Liver (tissue), 9 donors: ENCODE results near the gene MYO18A. TPM values are rescaled to one million over a fixed set of nuclear protein-coding genes. Genes with fewer than 3 reads are reported as not detected.

Source experiments
- DNase-seq: peaks from one replicate; pipeline ENCODE4 v3.0.0-alpha.2; 2017; ENCODE audit warnings: low spot score
- H3K27ac ChIP-seq, 2 donors: one replicate each; pipeline ENCODE4 v1.7.0; 2013; ENCODE audit warnings: inconsistent platforms in 2 of 2, low read length in 2 of 2, control low read depth in 1 of 2, low read depth in 1 of 2, mild to moderate bottlenecking in 1 of 2
- H3K27me3 ChIP-seq, 4 donors: one replicate each; pipeline versions ENCODE4 v1.6.1 to v1.7.0; 2013; ENCODE audit warnings: low read length in 3 of 4, inconsistent platforms in 1 of 4, mild to moderate bottlenecking in 1 of 4, moderate library complexity in 1 of 4; ENCODE audit not compliant: control insufficient read depth in 4 of 4, insufficient read depth in 4 of 4
- H3K36me3 ChIP-seq, 4 donors: one replicate each; pipeline versions ENCODE4 v1.6.1 to v1.7.0; 2013; ENCODE audit warnings: low read length in 3 of 4, mild to moderate bottlenecking in 3 of 4, low read depth in 1 of 4, moderate library complexity in 1 of 4; ENCODE audit not compliant: control insufficient read depth in 4 of 4, insufficient read depth in 3 of 4
- H3K4me1 ChIP-seq, 4 donors: one replicate each; pipeline versions ENCODE4 v1.6.1 to v1.7.0; 2013; ENCODE audit warnings: low read length in 3 of 4, mild to moderate bottlenecking in 3 of 4, moderate library complexity in 1 of 4; ENCODE audit not compliant: control insufficient read depth in 4 of 4, insufficient read depth in 4 of 4
- H3K4me3 ChIP-seq, 3 donors: one replicate each; pipeline versions ENCODE4 v1.6.1 to v1.7.0; 2013; ENCODE audit warnings: low read length in 3 of 3, control low read depth in 1 of 3, low read depth in 1 of 3, mild to moderate bottlenecking in 1 of 3
- H3K9ac ChIP-seq, 2 donors: one replicate each; pipeline ENCODE4 v1.7.0; 2013; ENCODE audit warnings: low read length in 2 of 2, mild to moderate bottlenecking in 2 of 2, moderate library complexity in 2 of 2, control low read depth in 1 of 2, low read depth in 1 of 2
- H3K9me3 ChIP-seq, 4 donors: one replicate each; pipeline versions ENCODE4 v1.6.1 to v1.7.0; 2013; ENCODE audit warnings: low read length in 3 of 4; ENCODE audit not compliant: control insufficient read depth in 4 of 4
- EGR1 ChIP-seq, 2 donors: IDR thresholded peaks; 2 replicates each; pipeline ENCODE4 v1.6.1; 2016 to 2018; ENCODE audit warnings: antibody characterized with exemption in 2 of 2, low read depth in 2 of 2
- FOXA1 ChIP-seq: IDR thresholded peaks from 2 replicates; pipeline ENCODE4 v1.6.1; 2016; ENCODE audit warnings: antibody characterized with exemption
- FOXA2 ChIP-seq: IDR thresholded peaks from 2 replicates; pipeline ENCODE4 v1.6.1; 2016; ENCODE audit warnings: antibody characterized with exemption
- GABPA ChIP-seq, 2 donors: IDR thresholded peaks in 1 of 2; conservative IDR thresholded peaks in 1 of 2; 2 replicates each; pipeline ENCODE4 v1.6.1; 2016; ENCODE audit warnings: antibody characterized with exemption in 2 of 2, mild to moderate bottlenecking in 1 of 2, moderate library complexity in 1 of 2
- HNF4A ChIP-seq, 2 donors: conservative IDR thresholded peaks; 2 replicates each; pipeline ENCODE4 v1.6.1; 2016; ENCODE audit warnings: antibody characterized with exemption in 2 of 2, mild to moderate bottlenecking in 2 of 2
- HNF4G ChIP-seq: IDR thresholded peaks from 2 replicates; pipeline ENCODE4 v1.6.1; 2016; ENCODE audit warnings: antibody characterized with exemption
- JUND ChIP-seq, 2 donors: IDR thresholded peaks; 2 replicates each; pipeline ENCODE4 v1.6.1; 2016; ENCODE audit warnings: antibody characterized with exemption in 2 of 2
- NR2F2 ChIP-seq: IDR thresholded peaks from 2 replicates; pipeline ENCODE4 v1.6.1; 2016; ENCODE audit warnings: antibody characterized with exemption
- RAD21 ChIP-seq, 2 donors: IDR thresholded peaks; 2 replicates each; pipeline ENCODE4 v1.6.1; 2016; ENCODE audit warnings: antibody characterized with exemption in 2 of 2, mild to moderate bottlenecking in 2 of 2
- RXRA ChIP-seq, 2 donors: IDR thresholded peaks; 2 replicates each; pipeline ENCODE4 v1.6.1; 2017 to 2018; ENCODE audit warnings: antibody characterized with exemption in 2 of 2, mild to moderate bottlenecking in 1 of 2
- SP1 ChIP-seq: IDR thresholded peaks from 2 replicates; pipeline ENCODE4 v1.6.1; 2018; ENCODE audit warnings: antibody characterized with exemption, mild to moderate bottlenecking
- TAF1 ChIP-seq: conservative IDR thresholded peaks from 2 replicates; pipeline ENCODE4 v1.6.1; 2016; ENCODE audit warnings: antibody characterized with exemption, mild to moderate bottlenecking
- YY1 ChIP-seq: IDR thresholded peaks from 2 replicates; pipeline ENCODE4 v1.6.1; 2016; ENCODE audit warnings: antibody characterized with exemption, mild to moderate bottlenecking
- WGBS: extraction: QIAGEN DNeasy Blood & Tissue Kit; methylation state at CpG from one replicate; pipeline ENCODE4 v1.1.7; 2013; 5-methylcytosine and 5-hydroxymethylcytosine counted together
- polyA plus RNA-seq, 2 donors: library from polyadenylated mRNA; stranded (reverse) in 1 of 2; unstranded in 1 of 2; fragments of 200-250 nt in 1 of 2; fragments of >200 nt in 1 of 2; fragmentation: Nextera tagmentation in 1 of 2; extraction: Ambion mirVana in 1 of 2; gene quantifications; one replicate each; pipeline versions ENCODE4 v1.2.1 to v1.2.3, GENCODE V29; 2013 to 2015
- total RNA-seq, 2 donors: library from RNA; depleted of rRNA; stranded (reverse); fragments of >200 nt; gene quantifications; one replicate each; pipeline ENCODE4 v1.2.3, GENCODE V29; 2014
- TF ChIP-seq, protein P1 (sequence below): fragments of 150-350 bp; IDR thresholded peaks from 2 replicates; pipeline ENCODE4 v1.5.1; 2017; ENCODE audit warnings: improper control_type of control experiment, low read depth, low read length; ENCODE audit not compliant: missing input control
- TF ChIP-seq, protein P2 (sequence below): IDR thresholded peaks from 2 replicates; pipeline ENCODE4 v1.6.1; 2016; ENCODE audit warnings: antibody characterized with exemption
- TF ChIP-seq, protein P3 (sequence below): IDR thresholded peaks from 2 replicates; pipeline ENCODE4 v1.6.1; 2016; ENCODE audit warnings: antibody characterized with exemption, mild to moderate bottlenecking
- TF ChIP-seq, protein P4 (sequence below): IDR thresholded peaks from 2 replicates; pipeline ENCODE4 v1.6.1; 2016; ENCODE audit warnings: antibody characterized with exemption
- TF ChIP-seq, protein P5 (sequence below): IDR thresholded peaks from 2 replicates; pipeline ENCODE4 v1.6.1; 2016; ENCODE audit warnings: antibody characterized with exemption
- donor health status: healthy.
- donor health status: healthy.
- donor health status: healthy.
- donor health status: healthy.
- donor health status: healthy.

MYO18A gene
- total and polyA plus RNA-seq, 4 donors: 26.3 to 81.6 (median 37.3) TPM

DNA sequence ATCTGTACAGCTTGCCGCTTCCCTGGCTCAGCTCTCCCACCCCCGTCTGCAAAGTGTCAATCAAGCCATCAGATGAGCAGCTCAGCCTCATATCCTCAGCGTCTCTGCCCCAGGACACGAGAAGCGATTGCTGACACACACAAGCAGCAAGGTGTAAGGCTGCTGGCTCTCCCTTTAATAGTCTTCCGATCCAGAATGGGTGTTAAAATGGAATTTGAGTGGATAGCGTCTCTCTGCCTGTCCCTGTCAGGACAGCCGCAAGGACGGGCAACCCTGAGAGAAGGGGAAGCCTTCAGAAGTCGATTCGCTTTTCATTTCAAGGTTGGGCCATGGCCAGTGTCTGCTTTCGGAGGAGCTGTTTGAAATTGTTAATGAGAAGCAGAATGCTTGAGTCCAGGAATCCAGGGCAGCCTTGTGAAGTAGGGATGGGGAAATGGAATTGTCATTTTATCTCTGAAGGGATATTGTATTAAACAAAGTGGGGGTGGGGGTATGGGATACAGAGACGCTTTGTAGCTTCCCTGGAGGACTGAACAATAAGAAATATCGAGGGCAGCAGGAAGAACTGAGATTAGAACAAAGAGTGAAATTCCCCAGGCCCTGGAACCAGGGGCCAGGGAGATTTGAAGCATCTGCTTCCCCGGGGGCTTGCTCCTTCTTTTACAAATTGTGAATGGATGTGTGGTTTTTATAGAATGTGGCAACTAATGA is 142.0 kb downstream of the MYO18A start:
- no peak overlapping the region for H3K4me3 ChIP-seq
- no peaks in the 10 kb centered on the region for H3K36me3 ChIP-seq
- peaks cover 0 to 5% (median 0%) of the 10 kb centered on the region in 4 donors for H3K9me3 ChIP-seq
- no peak for DNase-seq
- no peaks in the 10 kb centered on the region for H3K27me3 ChIP-seq
- H3K9ac ChIP-seq: no peak overlapping the region
- WGBS: 66% methylated on average over 15 of the region's 15 CpGs
- no peak overlapping the region for H3K27ac ChIP-seq
- H3K4me1 ChIP-seq: peaks cover 0 to 17% (median 10%) of the 10 kb centered on the region in 4 donors
- no peak for TF ChIP-seq HNF4A (conservative IDR thresholded peaks at IDR 0.05)

DNA sequence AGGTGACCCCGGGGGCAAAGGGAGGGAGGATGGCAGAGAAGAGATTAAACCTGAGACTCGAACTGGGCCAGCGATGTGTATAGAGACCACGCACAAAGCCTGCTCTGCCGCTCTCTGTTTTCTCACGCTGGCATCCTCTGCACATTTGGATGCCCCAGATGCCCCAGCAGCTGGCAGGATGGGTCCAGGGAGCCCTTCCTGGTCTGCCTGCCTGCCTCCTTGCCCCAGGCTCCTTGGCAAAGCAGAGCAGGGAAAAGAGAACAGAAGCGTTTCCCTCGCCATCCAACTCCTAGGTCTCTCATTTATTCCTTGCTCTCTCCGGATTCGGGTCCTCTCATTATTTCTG is 142.5 kb downstream of the MYO18A start:
- Histone ChIP-seq H3K36me3 (no peaks in the 10 kb centered on the region), H3K4me1 (peaks cover 0 to 11% (median 8%) of the 10 kb centered on the region in 4 donors), H3K27me3 (no peaks in the 10 kb centered on the region), H3K4me3 (no peak overlapping the region), H3K9ac (no peak overlapping the region), H3K27ac (no peak overlapping the region), H3K9me3 (peaks cover 0 to 5% (median 0%) of the 10 kb centered on the region in 4 donors)
- WGBS: 87% methylated on average over 10 of the region's 10 CpGs
- DNase-seq: no peak
- TF ChIP-seq GABPA (IDR thresholded peaks at IDR 0.05 in 1 of 2, conservative IDR thresholded peaks at IDR 0.05 in 1 of 2) (no peak), SP1 (no peak), YY1 (no peak), FOXA1 (no peak), EGR1 (IDR thresholded peaks at IDR 0.05; ENCODE audit: low read depth in 2 of 2) (no peak), TAF1 (no peak), NR2F2 (no peak), FOXA2 (no peak)
- TF ChIP-seq, protein P1, sequence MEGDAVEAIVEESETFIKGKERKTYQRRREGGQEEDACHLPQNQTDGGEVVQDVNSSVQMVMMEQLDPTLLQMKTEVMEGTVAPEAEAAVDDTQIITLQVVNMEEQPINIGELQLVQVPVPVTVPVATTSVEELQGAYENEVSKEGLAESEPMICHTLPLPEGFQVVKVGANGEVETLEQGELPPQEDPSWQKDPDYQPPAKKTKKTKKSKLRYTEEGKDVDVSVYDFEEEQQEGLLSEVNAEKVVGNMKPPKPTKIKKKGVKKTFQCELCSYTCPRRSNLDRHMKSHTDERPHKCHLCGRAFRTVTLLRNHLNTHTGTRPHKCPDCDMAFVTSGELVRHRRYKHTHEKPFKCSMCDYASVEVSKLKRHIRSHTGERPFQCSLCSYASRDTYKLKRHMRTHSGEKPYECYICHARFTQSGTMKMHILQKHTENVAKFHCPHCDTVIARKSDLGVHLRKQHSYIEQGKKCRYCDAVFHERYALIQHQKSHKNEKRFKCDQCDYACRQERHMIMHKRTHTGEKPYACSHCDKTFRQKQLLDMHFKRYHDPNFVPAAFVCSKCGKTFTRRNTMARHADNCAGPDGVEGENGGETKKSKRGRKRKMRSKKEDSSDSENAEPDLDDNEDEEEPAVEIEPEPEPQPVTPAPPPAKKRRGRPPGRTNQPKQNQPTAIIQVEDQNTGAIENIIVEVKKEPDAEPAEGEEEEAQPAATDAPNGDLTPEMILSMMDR: no peak
- TF ChIP-seq, protein P2, sequence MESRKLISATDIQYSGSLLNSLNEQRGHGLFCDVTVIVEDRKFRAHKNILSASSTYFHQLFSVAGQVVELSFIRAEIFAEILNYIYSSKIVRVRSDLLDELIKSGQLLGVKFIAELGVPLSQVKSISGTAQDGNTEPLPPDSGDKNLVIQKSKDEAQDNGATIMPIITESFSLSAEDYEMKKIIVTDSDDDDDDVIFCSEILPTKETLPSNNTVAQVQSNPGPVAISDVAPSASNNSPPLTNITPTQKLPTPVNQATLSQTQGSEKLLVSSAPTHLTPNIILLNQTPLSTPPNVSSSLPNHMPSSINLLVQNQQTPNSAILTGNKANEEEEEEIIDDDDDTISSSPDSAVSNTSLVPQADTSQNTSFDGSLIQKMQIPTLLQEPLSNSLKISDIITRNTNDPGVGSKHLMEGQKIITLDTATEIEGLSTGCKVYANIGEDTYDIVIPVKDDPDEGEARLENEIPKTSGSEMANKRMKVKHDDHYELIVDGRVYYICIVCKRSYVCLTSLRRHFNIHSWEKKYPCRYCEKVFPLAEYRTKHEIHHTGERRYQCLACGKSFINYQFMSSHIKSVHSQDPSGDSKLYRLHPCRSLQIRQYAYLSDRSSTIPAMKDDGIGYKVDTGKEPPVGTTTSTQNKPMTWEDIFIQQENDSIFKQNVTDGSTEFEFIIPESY: no peak

DNA sequence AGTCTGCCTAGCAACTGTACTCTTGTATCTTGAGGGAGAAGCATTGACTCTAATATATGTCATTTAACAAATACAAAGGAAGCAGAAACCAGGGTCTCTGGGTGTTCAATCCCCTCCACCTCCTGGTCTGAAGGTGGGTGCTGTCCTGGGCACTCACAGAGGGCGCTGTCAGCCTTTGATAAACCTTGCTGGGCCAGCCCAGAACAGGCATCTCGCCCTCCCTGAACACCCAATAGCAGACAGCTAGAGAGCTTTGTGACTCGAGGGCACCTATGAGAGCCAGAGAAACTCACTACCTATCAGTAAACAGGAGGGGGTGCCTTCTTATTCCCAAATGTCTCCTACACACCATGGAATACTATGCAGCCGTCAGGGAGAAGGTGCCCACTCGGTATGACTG is 143.6 kb downstream of the MYO18A start:
- H3K27me3 ChIP-seq: no peaks in the 10 kb centered on the region
- H3K27ac ChIP-seq: no peak overlapping the region
- H3K9me3 ChIP-seq: peaks cover 0 to 5% (median 0%) of the 10 kb centered on the region in 4 donors
- H3K4me1 ChIP-seq: peaks cover 0 to 4% (median 2%) of the 10 kb centered on the region in 4 donors
- no peak for TF ChIP-seq YY1
- TF ChIP-seq JUND (IDR thresholded peaks at IDR 0.05): no peak
- TF ChIP-seq, protein P3, sequence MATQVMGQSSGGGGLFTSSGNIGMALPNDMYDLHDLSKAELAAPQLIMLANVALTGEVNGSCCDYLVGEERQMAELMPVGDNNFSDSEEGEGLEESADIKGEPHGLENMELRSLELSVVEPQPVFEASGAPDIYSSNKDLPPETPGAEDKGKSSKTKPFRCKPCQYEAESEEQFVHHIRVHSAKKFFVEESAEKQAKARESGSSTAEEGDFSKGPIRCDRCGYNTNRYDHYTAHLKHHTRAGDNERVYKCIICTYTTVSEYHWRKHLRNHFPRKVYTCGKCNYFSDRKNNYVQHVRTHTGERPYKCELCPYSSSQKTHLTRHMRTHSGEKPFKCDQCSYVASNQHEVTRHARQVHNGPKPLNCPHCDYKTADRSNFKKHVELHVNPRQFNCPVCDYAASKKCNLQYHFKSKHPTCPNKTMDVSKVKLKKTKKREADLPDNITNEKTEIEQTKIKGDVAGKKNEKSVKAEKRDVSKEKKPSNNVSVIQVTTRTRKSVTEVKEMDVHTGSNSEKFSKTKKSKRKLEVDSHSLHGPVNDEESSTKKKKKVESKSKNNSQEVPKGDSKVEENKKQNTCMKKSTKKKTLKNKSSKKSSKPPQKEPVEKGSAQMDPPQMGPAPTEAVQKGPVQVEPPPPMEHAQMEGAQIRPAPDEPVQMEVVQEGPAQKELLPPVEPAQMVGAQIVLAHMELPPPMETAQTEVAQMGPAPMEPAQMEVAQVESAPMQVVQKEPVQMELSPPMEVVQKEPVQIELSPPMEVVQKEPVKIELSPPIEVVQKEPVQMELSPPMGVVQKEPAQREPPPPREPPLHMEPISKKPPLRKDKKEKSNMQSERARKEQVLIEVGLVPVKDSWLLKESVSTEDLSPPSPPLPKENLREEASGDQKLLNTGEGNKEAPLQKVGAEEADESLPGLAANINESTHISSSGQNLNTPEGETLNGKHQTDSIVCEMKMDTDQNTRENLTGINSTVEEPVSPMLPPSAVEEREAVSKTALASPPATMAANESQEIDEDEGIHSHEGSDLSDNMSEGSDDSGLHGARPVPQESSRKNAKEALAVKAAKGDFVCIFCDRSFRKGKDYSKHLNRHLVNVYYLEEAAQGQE: no peak
- no peak for TF ChIP-seq SP1
- no peak for TF ChIP-seq HNF4A (conservative IDR thresholded peaks at IDR 0.05)
- TF ChIP-seq FOXA2: no peak
- TF ChIP-seq RXRA (IDR thresholded peaks at IDR 0.05): no peak
- TF ChIP-seq RAD21 (IDR thresholded peaks at IDR 0.05): no peak
- no peak for TF ChIP-seq HNF4G
- TF ChIP-seq, protein P4, sequence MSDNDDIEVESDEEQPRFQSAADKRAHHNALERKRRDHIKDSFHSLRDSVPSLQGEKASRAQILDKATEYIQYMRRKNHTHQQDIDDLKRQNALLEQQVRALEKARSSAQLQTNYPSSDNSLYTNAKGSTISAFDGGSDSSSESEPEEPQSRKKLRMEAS: no peak
- no peak for TF ChIP-seq GABPA (IDR thresholded peaks at IDR 0.05 in 1 of 2, conservative IDR thresholded peaks at IDR 0.05 in 1 of 2)
- TF ChIP-seq, protein P5, sequence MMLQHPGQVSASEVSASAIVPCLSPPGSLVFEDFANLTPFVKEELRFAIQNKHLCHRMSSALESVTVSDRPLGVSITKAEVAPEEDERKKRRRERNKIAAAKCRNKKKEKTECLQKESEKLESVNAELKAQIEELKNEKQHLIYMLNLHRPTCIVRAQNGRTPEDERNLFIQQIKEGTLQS: no peak
- no peak for TF ChIP-seq FOXA1
- H3K4me3 ChIP-seq: no peak overlapping the region
- H3K9ac ChIP-seq: no peak overlapping the region
- WGBS: 82% methylated on average over 5 of the region's 5 CpGs
- DNase-seq: no peak
- no peaks in the 10 kb centered on the region for H3K36me3 ChIP-seq
